ENCODE data around the gene HMCN2. TPM values are rescaled to one million over a fixed set of nuclear protein-coding genes. Genes with fewer than 3 reads are reported as not detected.
A peak's percentile ranks its signal among the peaks of the same experiment; 100 is the strongest.

HMCN2 gene
- total and polyA plus RNA-seq, 2 experiments from 2014 or later: 0.27 to 0.36 TPM

- Histone ChIP-seq H3K27me3 (no peaks in the 10 kb centered on the region), H3K4me3 (no peak overlapping the region), H3K9me3 (ENCODE audit: low read depth) (no peaks in the 10 kb centered on the region), H3K36me3 (no peaks in the 10 kb centered on the region), H3K4me1 (ENCODE audit: low read depth) (no peaks in the 10 kb centered on the region), H3K27ac (no peak overlapping the region)
- TF ChIP-seq, protein P1, sequence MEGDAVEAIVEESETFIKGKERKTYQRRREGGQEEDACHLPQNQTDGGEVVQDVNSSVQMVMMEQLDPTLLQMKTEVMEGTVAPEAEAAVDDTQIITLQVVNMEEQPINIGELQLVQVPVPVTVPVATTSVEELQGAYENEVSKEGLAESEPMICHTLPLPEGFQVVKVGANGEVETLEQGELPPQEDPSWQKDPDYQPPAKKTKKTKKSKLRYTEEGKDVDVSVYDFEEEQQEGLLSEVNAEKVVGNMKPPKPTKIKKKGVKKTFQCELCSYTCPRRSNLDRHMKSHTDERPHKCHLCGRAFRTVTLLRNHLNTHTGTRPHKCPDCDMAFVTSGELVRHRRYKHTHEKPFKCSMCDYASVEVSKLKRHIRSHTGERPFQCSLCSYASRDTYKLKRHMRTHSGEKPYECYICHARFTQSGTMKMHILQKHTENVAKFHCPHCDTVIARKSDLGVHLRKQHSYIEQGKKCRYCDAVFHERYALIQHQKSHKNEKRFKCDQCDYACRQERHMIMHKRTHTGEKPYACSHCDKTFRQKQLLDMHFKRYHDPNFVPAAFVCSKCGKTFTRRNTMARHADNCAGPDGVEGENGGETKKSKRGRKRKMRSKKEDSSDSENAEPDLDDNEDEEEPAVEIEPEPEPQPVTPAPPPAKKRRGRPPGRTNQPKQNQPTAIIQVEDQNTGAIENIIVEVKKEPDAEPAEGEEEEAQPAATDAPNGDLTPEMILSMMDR (IDR thresholded peaks at IDR 0.05; ENCODE audit: low read depth, low read length): no peak
- no peak for DNase-seq (ENCODE audit: low read depth in 1 of 2, low spot score in 1 of 2)
Observed at GRCh38 chr9:130295945-130296782, 30.6 kb downstream of the HMCN2 start.

GRCh38 chr9:130296783-130297055 is 31.2 kb downstream of the HMCN2 start:
- no peak for DNase-seq (ENCODE audit: low read depth in 1 of 2, low spot score in 1 of 2)
- no peaks in the 10 kb centered on the region for H3K36me3 ChIP-seq

GRCh38 chr9:130297371-130297770 is 31.8 kb downstream of the HMCN2 start:
- no peak overlapping the region for H3K27ac ChIP-seq
- H3K36me3 ChIP-seq: no peaks in the 10 kb centered on the region
- H3K4me1 ChIP-seq (ENCODE audit: low read depth): no peaks in the 10 kb centered on the region
- no peak overlapping the region for H3K4me3 ChIP-seq
- H3K9me3 ChIP-seq (ENCODE audit: low read depth): no peaks in the 10 kb centered on the region
- no peaks in the 10 kb centered on the region for H3K27me3 ChIP-seq
- no peak for DNase-seq (ENCODE audit: low read depth in 1 of 2, low spot score in 1 of 2)
- TF ChIP-seq, protein P1 (IDR thresholded peaks at IDR 0.05; ENCODE audit: low read depth, low read length): no peak

More at GRCh38 chr9:130296783-130297055, 31.2 kb downstream of the HMCN2 start:
- Histone ChIP-seq H3K27me3 (no peaks in the 10 kb centered on the region), H3K4me3 (no peak overlapping the region), H3K9me3 (ENCODE audit: low read depth) (no peaks in the 10 kb centered on the region), H3K4me1 (ENCODE audit: low read depth) (no peaks in the 10 kb centered on the region), H3K27ac (no peak overlapping the region)
- TF ChIP-seq, protein P1 (IDR thresholded peaks at IDR 0.05; ENCODE audit: low read depth, low read length): no peak

GRCh38 chr9:130298662-130299279 is 33.2 kb downstream of the HMCN2 start:
- TF ChIP-seq, protein P1 (IDR thresholded peaks at IDR 0.05; ENCODE audit: low read depth, low read length): no peak
- H3K27ac ChIP-seq: no peak overlapping the region
- H3K4me3 ChIP-seq: no peak overlapping the region
- no peaks in the 10 kb centered on the region for H3K4me1 ChIP-seq (ENCODE audit: low read depth)
- no peaks in the 10 kb centered on the region for H3K27me3 ChIP-seq
- H3K9me3 ChIP-seq (ENCODE audit: low read depth): no peaks in the 10 kb centered on the region
- peak in 1 of 2 donors; percentile 76 for DNase-seq (ENCODE audit: low read depth in 1 of 2, low spot score in 1 of 2)
- H3K36me3 ChIP-seq: no peaks in the 10 kb centered on the region

DNA sequence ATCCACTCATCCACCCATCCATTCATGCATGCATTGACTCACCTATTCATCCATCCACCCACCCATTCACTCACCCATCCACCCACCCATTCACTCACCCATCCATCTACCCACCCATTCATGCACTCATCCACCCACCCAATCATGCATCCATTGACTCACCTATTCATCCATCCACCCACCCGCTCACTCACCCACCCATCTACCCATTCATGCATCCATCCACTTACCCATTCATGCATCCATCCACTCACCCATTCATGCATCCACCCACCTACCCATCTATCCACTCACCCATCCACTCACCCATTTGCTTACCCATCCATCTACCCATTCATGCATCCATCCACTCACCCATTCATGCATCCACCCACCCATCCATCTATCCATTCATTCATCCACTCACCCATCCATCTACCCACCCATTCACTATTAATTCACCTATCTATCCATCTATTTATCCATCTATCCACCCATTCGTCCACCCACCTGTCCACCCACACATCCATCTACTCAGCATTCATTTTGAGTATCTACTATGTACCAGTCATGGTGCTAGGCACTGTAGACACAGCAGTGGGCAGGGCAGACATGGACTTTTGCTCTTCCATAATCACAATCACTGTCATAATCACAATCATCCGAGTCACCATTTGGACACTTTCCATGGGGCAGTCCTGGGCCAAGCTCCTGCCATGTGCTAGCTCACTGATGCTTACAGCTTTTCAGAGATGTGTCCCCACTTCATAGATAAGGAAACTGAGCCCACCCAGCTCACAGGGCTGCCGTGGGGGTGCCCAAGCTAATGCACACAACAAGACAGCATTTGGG is 34.4 kb downstream of the HMCN2 start:
- H3K27me3 ChIP-seq: no peaks in the 10 kb centered on the region
- DNase-seq (ENCODE audit: low read depth in 1 of 2, low spot score in 1 of 2): no peak
- no peak overlapping the region for H3K27ac ChIP-seq
- TF ChIP-seq, protein P1 (IDR thresholded peaks at IDR 0.05; ENCODE audit: low read depth, low read length): no peak
- H3K9me3 ChIP-seq (ENCODE audit: low read depth): no peaks in the 10 kb centered on the region
- no peaks in the 10 kb centered on the region for H3K36me3 ChIP-seq
- no peaks in the 10 kb centered on the region for H3K4me1 ChIP-seq (ENCODE audit: low read depth)
- H3K4me3 ChIP-seq: no peak overlapping the region
